HG03558 (cell line): ENCODE measurements around the gene TXNDC2.

Experiments used
- ATAC-seq: cut with Tn5 transposase; IDR thresholded peaks from one replicate; pipeline ENCODE4 v1.9.1; 2021; ENCODE audit warnings: moderate number of reproducible peaks; ENCODE audit not compliant: unreplicated experiment; ENCODE audit errors: extremely low read depth

TXNDC2 gene

GRCh38 chr18:9926977-9927376 is 41.2 kb downstream of the TXNDC2 start:
- no peak for ATAC-seq

GRCh38 chr18:9927392-9928063 is 41.8 kb downstream of the TXNDC2 start:
- no peak for ATAC-seq

GRCh38 chr18:9928646-9929259 is 43.0 kb downstream of the TXNDC2 start:
- no peak for ATAC-seq

- no peak for ATAC-seq
These were observed 44.6 kb downstream of the TXNDC2 start for GRCh38 chr18:9930299-9930884.

GRCh38 chr18:9931146-9931545 is 45.4 kb downstream of the TXNDC2 start:
- ATAC-seq: no peak

- ATAC-seq: no peak
These were observed 45.9 kb downstream of the TXNDC2 start for GRCh38 chr18:9931678-9932077.

- no peak for ATAC-seq
These were observed 48.1 kb downstream of the TXNDC2 start for GRCh38 chr18:9933865-9934264.

- no peak for ATAC-seq
These were observed 48.5 kb downstream of the TXNDC2 start for GRCh38 chr18:9934274-9934673.
